Fibroblast of lung (primary cell): ENCODE measurements around the gene INAFM1. TPM values are rescaled to one million over a fixed set of nuclear protein-coding genes. Genes with fewer than 3 reads are reported as not detected.

ENCODE experiments used
- DNase-seq, 2 donors: peaks; one replicate each; pipeline versions ENCODE4 v3.0.0 to v3.0.0-alpha.2; 2010; ENCODE audit warnings: low read depth in 2 of 2
- H2AFZ ChIP-seq: 2 replicates; pipeline ENCODE4 v1.5.1; 2012; ENCODE audit warnings: low read length, control low read depth, inconsistent platforms
- H3K27ac ChIP-seq: 2 replicates; pipeline ENCODE4 v1.5.1; 2011; ENCODE audit warnings: low read length, control low read depth; ENCODE audit not compliant: insufficient read depth
- H3K27me3 ChIP-seq: 2 replicates; pipeline ENCODE4 v1.5.1; 2011; ENCODE audit warnings: mild to moderate bottlenecking, low read length; ENCODE audit not compliant: control insufficient read depth, insufficient read depth
- H3K36me3 ChIP-seq: 2 replicates; pipeline ENCODE4 v1.5.1; 2011; ENCODE audit warnings: low read length; ENCODE audit not compliant: control insufficient read depth, insufficient read depth
- H3K4me1 ChIP-seq: 2 replicates; pipeline ENCODE4 v1.5.1; 2011; ENCODE audit warnings: low read length; ENCODE audit not compliant: control insufficient read depth, insufficient read depth; ENCODE audit errors: extremely low read depth
- H3K4me2 ChIP-seq: 2 replicates; pipeline ENCODE4 v1.5.1; 2011; ENCODE audit warnings: low read length, control low read depth; ENCODE audit not compliant: insufficient read depth; ENCODE audit errors: extremely low read depth
- H3K4me3 ChIP-seq, 4 experiments: fragments of 200-600 bp in 1 of 4; sonication (generic) in 1 of 4; replicated peaks in 1 of 4; 2 replicates each; pipeline ENCODE4 v1.5.1; 2011 to 2016; ENCODE audit warnings: low read length in 4 of 4, low read depth in 3 of 4, mild to moderate bottlenecking in 3 of 4, control low read depth in 2 of 4, inconsistent platforms in 1 of 4, mixed read lengths in 1 of 4; ENCODE audit not compliant: insufficient read depth in 1 of 4; ENCODE audit errors: control extremely low read depth in 1 of 4
- H3K79me2 ChIP-seq: 2 replicates; pipeline ENCODE4 v1.5.1; 2012; ENCODE audit warnings: mild to moderate bottlenecking, low read length, inconsistent platforms; ENCODE audit not compliant: control insufficient read depth, insufficient read depth
- H3K9ac ChIP-seq: 2 replicates; pipeline ENCODE4 v1.5.1; 2011; ENCODE audit warnings: mild to moderate bottlenecking, low read length, control low read depth; ENCODE audit not compliant: insufficient read depth
- H3K9me3 ChIP-seq: 2 replicates; pipeline ENCODE4 v1.5.1; 2012; ENCODE audit warnings: low read depth, low read length; ENCODE audit not compliant: control insufficient read depth, insufficient read depth
- H4K20me1 ChIP-seq: 2 replicates; pipeline ENCODE4 v1.5.1; 2011; ENCODE audit warnings: low read length; ENCODE audit not compliant: control insufficient read depth, insufficient read depth; ENCODE audit errors: extremely low read depth
- EZH2 ChIP-seq: IDR thresholded peaks from 2 replicates; pipeline ENCODE4 v1.5.1; 2012; ENCODE audit warnings: low read length, control low read depth, mild to moderate bottlenecking; ENCODE audit errors: missing control alignments
- polyA minus RNA-seq: library from RNA; depleted of rRNA, polyadenylated mRNA; stranded (reverse); fragments of >200 nt; gene quantifications from 2 replicates; pipeline ENCODE4 v1.2.3, GENCODE V29; 2011; ENCODE audit warnings: low replicate concordance
- polyA plus RNA-seq, 2 donors: library from polyadenylated mRNA; depleted of rRNA in 1 of 2; stranded (reverse) in 1 of 2; unstranded in 1 of 2; fragments of >200 nt; gene quantifications; 2 replicates each; pipeline ENCODE4 v1.2.1, GENCODE V29; 2011 to 2012; ENCODE audit warnings: missing spikeins in 1 of 2
- total RNA-seq: library from RNA; depleted of rRNA; stranded (reverse); fragments of >200 nt; gene quantifications from 2 replicates; pipeline ENCODE4 v1.2.1, GENCODE V29; 2014
- TF ChIP-seq, protein P1 (sequence below), 2 donors: IDR thresholded peaks in 1 of 2; conservative IDR thresholded peaks in 1 of 2; 1 replicate in 1 of 2; 2 replicates in 1 of 2; pipeline ENCODE4 v1.5.1; 2011 to 2012; ENCODE audit warnings: low read length in 2 of 2, control low read depth in 1 of 2, inconsistent platforms in 1 of 2, low read depth in 1 of 2, mild to moderate bottlenecking in 1 of 2

Gene INAFM1
- total RNA-seq (1.8 and 3.6 TPM in 2 replicates), polyA plus RNA-seq (1.9 and 2.0 TPM in 2 replicates), polyA minus RNA-seq (2.7 and 5.7 TPM in 2 replicates)
- polyA plus RNA-seq (2012): 17.9 and 20.4 TPM in 2 replicates

GRCh38 chr19:47274071-47274890 lies at the start of gene INAFM1:
INAFM1 (plus strand) TSS chr19:47274885; CDS start chr19:47274920, 35 bp downstream.
- H3K36me3 ChIP-seq: peaks cover 4% of the 10 kb centered on the region
- no peaks in the 10 kb centered on the region for H3K9me3 ChIP-seq
- peak within 1 kb of the TSS; percentile 99 for H3K4me2 ChIP-seq
- no peaks in the 10 kb centered on the region for H3K79me2 ChIP-seq
- H2AFZ ChIP-seq: peak within 1 kb of the TSS; percentile 64
- TF ChIP-seq, protein P1, sequence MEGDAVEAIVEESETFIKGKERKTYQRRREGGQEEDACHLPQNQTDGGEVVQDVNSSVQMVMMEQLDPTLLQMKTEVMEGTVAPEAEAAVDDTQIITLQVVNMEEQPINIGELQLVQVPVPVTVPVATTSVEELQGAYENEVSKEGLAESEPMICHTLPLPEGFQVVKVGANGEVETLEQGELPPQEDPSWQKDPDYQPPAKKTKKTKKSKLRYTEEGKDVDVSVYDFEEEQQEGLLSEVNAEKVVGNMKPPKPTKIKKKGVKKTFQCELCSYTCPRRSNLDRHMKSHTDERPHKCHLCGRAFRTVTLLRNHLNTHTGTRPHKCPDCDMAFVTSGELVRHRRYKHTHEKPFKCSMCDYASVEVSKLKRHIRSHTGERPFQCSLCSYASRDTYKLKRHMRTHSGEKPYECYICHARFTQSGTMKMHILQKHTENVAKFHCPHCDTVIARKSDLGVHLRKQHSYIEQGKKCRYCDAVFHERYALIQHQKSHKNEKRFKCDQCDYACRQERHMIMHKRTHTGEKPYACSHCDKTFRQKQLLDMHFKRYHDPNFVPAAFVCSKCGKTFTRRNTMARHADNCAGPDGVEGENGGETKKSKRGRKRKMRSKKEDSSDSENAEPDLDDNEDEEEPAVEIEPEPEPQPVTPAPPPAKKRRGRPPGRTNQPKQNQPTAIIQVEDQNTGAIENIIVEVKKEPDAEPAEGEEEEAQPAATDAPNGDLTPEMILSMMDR (conservative IDR thresholded peaks at IDR 0.05 in 1 of 2, IDR thresholded peaks at IDR 0.05 in 1 of 2; ENCODE audit: low read depth in 1 of 2, low read length in 2 of 2): no peak
- TF ChIP-seq EZH2: no peak
- peaks cover 25% of the 10 kb centered on the region for H3K4me1 ChIP-seq
- H3K9ac ChIP-seq: peak within 1 kb of the TSS; percentile 87
- peak within 1 kb of the TSS; percentile 63 to 85 (median 73) for H3K4me3 ChIP-seq
- no peaks in the 10 kb centered on the region for H4K20me1 ChIP-seq
- peak within 1 kb of the TSS; percentile 94 for H3K27ac ChIP-seq
- H3K27me3 ChIP-seq: no peaks in the 10 kb centered on the region
- DNase-seq: peak; percentile 86 to 94

DNA sequence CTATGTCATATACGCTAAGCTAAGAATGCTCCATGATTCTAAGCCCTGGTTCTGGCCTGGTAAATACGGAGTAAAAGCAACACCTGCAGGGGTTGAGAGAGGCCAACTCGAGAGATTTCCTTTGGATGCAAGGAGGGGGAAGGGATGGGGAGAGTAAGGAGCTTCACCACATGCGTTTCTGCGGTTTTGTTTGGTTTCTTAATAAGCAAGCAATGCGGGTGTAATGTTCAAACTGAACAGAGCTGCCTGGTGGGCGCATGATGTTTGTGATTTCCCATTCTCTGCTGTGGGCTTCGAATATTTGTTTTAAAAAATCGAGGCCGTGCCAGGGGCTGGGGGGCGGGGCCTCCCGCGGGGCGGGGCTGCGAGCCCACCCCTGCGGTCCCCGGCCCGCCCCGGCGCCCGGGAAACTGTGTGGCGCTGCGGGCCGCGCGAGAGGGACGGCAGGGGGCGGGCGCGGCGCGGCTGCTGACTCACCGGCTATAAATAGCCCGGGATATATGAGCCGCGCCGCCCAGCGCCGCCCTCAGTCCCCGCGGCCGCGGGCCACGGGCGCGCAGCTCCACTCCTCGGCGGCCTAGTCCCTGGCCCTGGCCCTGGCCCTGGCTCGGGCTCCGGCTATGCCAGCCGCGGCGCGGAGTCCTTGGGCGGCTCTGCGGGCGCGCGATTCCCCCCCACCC lies 48.8 kb upstream of the INAFM1 start:
- peaks cover 20% of the 10 kb centered on the region for H3K4me1 ChIP-seq
- peak overlapping the region; percentile 67 for H3K4me2 ChIP-seq
- H2AFZ ChIP-seq: no peak overlapping the region
- no peaks in the 10 kb centered on the region for H3K9me3 ChIP-seq
- H3K27me3 ChIP-seq: no peaks in the 10 kb centered on the region
- H3K9ac ChIP-seq: peak overlapping the region; percentile 67
- peak; percentile 79 to 87 for DNase-seq
- H4K20me1 ChIP-seq: no peaks in the 10 kb centered on the region
- peaks cover 13% of the 10 kb centered on the region for H3K36me3 ChIP-seq
- no peak for TF ChIP-seq EZH2
- TF ChIP-seq, protein P1 (conservative IDR thresholded peaks at IDR 0.05 in 1 of 2, IDR thresholded peaks at IDR 0.05 in 1 of 2; ENCODE audit: low read depth in 1 of 2, low read length in 2 of 2): no peak
- H3K79me2 ChIP-seq: peaks cover 23% of the 10 kb centered on the region
- H3K27ac ChIP-seq: peak overlapping the region; percentile 97
- peak overlapping the region in 1 of 4 experiments; percentile 99 for H3K4me3 ChIP-seq
